ENCODE data around the gene PDZD2. TPM values are rescaled to one million over a fixed set of nuclear protein-coding genes. Genes with fewer than 3 reads are reported as not detected.

PDZD2 gene
- total RNA-seq, 1 experiment from 2014 or later: 23.0 TPM

GRCh38 chr5:31886206-31886605 lies 247.3 kb downstream of the PDZD2 start:
- CTCF ChIA-PET: no interaction called here
- POLR2A ChIA-PET: no interaction called here
- intact Hi-C loops (cut with micrococcal nuclease): no loop called here
- no peak for DNase-seq (ENCODE audit: unreplicated experiment)
- Mint-ChIP-seq H3K4me3 (ENCODE audit: unreplicated experiment) (no peak overlapping the region), H3K27me3 (ENCODE audit: insufficient read depth, unreplicated experiment) (no peaks in the 10 kb centered on the region), H3K36me3 (ENCODE audit: insufficient read depth, unreplicated experiment) (no peaks in the 10 kb centered on the region), H3K9me3 (ENCODE audit: unreplicated experiment) (no peaks in the 10 kb centered on the region), H3K4me1 (ENCODE audit: insufficient read depth, unreplicated experiment) (peaks cover 6% of the 10 kb centered on the region), H3K27ac (ENCODE audit: low read depth, unreplicated experiment) (no peak overlapping the region)
- no TSS peak for BruUV-seq (replicated peaks)
- TF ChIP-seq, protein P1, sequence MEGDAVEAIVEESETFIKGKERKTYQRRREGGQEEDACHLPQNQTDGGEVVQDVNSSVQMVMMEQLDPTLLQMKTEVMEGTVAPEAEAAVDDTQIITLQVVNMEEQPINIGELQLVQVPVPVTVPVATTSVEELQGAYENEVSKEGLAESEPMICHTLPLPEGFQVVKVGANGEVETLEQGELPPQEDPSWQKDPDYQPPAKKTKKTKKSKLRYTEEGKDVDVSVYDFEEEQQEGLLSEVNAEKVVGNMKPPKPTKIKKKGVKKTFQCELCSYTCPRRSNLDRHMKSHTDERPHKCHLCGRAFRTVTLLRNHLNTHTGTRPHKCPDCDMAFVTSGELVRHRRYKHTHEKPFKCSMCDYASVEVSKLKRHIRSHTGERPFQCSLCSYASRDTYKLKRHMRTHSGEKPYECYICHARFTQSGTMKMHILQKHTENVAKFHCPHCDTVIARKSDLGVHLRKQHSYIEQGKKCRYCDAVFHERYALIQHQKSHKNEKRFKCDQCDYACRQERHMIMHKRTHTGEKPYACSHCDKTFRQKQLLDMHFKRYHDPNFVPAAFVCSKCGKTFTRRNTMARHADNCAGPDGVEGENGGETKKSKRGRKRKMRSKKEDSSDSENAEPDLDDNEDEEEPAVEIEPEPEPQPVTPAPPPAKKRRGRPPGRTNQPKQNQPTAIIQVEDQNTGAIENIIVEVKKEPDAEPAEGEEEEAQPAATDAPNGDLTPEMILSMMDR (IDR thresholded peaks at IDR 0.05; ENCODE audit: unreplicated experiment): no peak

GRCh38 chr5:31887556-31887955 lies 248.6 kb downstream of the PDZD2 start:
- Mint-ChIP-seq H3K4me3 (ENCODE audit: unreplicated experiment) (no peak overlapping the region), H3K27me3 (ENCODE audit: insufficient read depth, unreplicated experiment) (no peaks in the 10 kb centered on the region), H3K36me3 (ENCODE audit: insufficient read depth, unreplicated experiment) (no peaks in the 10 kb centered on the region), H3K9me3 (ENCODE audit: unreplicated experiment) (no peaks in the 10 kb centered on the region), H3K27ac (ENCODE audit: low read depth, unreplicated experiment) (no peak overlapping the region), H3K4me1 (ENCODE audit: insufficient read depth, unreplicated experiment) (peaks cover 6% of the 10 kb centered on the region)
- intact Hi-C loops (cut with micrococcal nuclease): no loop called here
- TF ChIP-seq, protein P1 (IDR thresholded peaks at IDR 0.05; ENCODE audit: unreplicated experiment): no peak
- CTCF ChIA-PET: interaction anchor here (0.6 kb wide), 1 partner anchor 345 kb away, joined by 3 read pairs; no protein-coding TSS in a partner anchor
- no peak for DNase-seq (ENCODE audit: unreplicated experiment)
- POLR2A ChIA-PET: interaction anchor here (0.6 kb wide), 1 partner anchor 276 kb away, joined by 4 read pairs; no protein-coding TSS in a partner anchor
- BruUV-seq (replicated peaks): no TSS peak

DNA sequence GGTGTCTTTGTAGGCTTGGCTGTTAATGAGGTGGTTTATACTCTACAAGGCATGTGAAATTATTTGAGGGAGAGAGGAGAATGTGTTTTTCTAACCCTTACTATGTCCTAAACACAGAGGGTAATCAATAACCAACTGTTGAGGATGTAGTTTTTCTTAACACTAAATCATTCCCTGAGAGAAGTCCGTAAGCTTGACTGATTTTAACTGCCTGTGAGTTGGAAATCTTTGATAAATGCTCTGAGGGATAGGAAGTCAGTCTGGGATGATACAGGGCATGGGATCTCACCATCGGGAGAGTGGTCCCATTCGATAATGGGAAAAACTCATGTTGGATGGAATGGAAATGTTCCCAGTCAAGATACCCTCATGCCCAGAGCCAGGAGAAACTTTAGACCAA lies 249.6 kb downstream of the PDZD2 start:
- Mint-ChIP-seq H3K9me3 (ENCODE audit: unreplicated experiment) (no peaks in the 10 kb centered on the region), H3K27me3 (ENCODE audit: insufficient read depth, unreplicated experiment) (no peaks in the 10 kb centered on the region), H3K27ac (ENCODE audit: low read depth, unreplicated experiment) (no peak overlapping the region), H3K4me3 (ENCODE audit: unreplicated experiment) (no peak overlapping the region), H3K4me1 (ENCODE audit: insufficient read depth, unreplicated experiment) (peaks cover 6% of the 10 kb centered on the region), H3K36me3 (ENCODE audit: insufficient read depth, unreplicated experiment) (no peaks in the 10 kb centered on the region)
- DNase-seq (ENCODE audit: unreplicated experiment): no peak
- intact Hi-C loops (cut with micrococcal nuclease): no loop called here
- TF ChIP-seq, protein P1 (IDR thresholded peaks at IDR 0.05; ENCODE audit: unreplicated experiment): no peak
- POLR2A ChIA-PET: no interaction called here
- CTCF ChIA-PET: no interaction called here
- no TSS peak for BruUV-seq (replicated peaks)

- peaks cover 6% of the 10 kb centered on the region for H3K4me1 Mint-ChIP-seq (ENCODE audit: insufficient read depth, unreplicated experiment)
- no peak overlapping the region for H3K4me3 Mint-ChIP-seq (ENCODE audit: unreplicated experiment)
- H3K9me3 Mint-ChIP-seq (ENCODE audit: unreplicated experiment): no peaks in the 10 kb centered on the region
- intact Hi-C loops (cut with micrococcal nuclease): no loop called here
- ChIA-PET CTCF (no interaction called here), POLR2A (no interaction called here)
- no peak for DNase-seq (ENCODE audit: unreplicated experiment)
- TF ChIP-seq, protein P1 (IDR thresholded peaks at IDR 0.05; ENCODE audit: unreplicated experiment): no peak
- BruUV-seq (replicated peaks): no TSS peak
- no peaks in the 10 kb centered on the region for H3K36me3 Mint-ChIP-seq (ENCODE audit: insufficient read depth, unreplicated experiment)
- no peak overlapping the region for H3K27ac Mint-ChIP-seq (ENCODE audit: low read depth, unreplicated experiment)
- no peaks in the 10 kb centered on the region for H3K27me3 Mint-ChIP-seq (ENCODE audit: insufficient read depth, unreplicated experiment)
Measured at GRCh38 chr5:31889001-31889561, 250.2 kb downstream of the PDZD2 start.
